Subcutaneous adipose tissue (tissue), 4 donors: ENCODE measurements around the gene PRKD2. TPM values are rescaled to one million over a fixed set of nuclear protein-coding genes. Genes with fewer than 3 reads are reported as not detected.

Experiments
- CTCF ChIP-seq: fragments of 450-650 bp; IDR thresholded peaks from one replicate; pipeline ENCODE4 v1.5.1; 2016; ENCODE audit warnings: low read depth, mild to moderate bottlenecking, control low read depth, antibody characterized with exemption, moderate library complexity
- total RNA-seq, 4 donors: library from RNA; depleted of rRNA; stranded (reverse); fragments of >200 nt; gene quantifications; one replicate each; pipeline ENCODE4 v1.1.0, GENCODE V29; 2016

Gene PRKD2
- total RNA-seq, 4 donors from 2014 or later = 14.5 to 50.9 (median 25.0) TPM

- TF ChIP-seq CTCF = no peak
Measured at GRCh38 chr19:46648961-46649960, 67.7 kb downstream of the PRKD2 start.

GRCh38 chr19:46648060-46648960, 68.6 kb downstream of the PRKD2 start:
- TF ChIP-seq CTCF = no peak

DNA sequence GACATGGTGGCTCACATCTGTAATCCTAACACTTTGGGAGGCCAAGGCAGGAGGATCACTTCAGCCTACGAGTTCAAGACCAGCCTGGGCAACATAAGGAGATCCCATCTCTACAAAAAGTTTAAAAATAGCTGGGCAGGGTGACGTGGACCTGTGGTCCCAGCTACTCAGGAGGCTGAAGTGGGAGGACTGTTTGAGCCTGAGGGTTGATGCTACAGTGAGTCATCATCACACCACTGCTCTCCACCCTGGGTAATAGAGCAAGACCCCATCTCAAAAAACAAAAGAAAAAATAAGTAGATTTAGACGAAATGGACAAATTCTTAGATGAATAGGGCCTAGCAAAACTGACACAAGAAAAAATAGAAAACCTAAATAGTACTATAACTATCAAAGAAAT, 70.5 kb downstream of the PRKD2 start:
- no peak for TF ChIP-seq CTCF

GRCh38 chr19:46644720-46645119, 72.2 kb downstream of the PRKD2 start:
- TF ChIP-seq CTCF = no peak

DNA sequence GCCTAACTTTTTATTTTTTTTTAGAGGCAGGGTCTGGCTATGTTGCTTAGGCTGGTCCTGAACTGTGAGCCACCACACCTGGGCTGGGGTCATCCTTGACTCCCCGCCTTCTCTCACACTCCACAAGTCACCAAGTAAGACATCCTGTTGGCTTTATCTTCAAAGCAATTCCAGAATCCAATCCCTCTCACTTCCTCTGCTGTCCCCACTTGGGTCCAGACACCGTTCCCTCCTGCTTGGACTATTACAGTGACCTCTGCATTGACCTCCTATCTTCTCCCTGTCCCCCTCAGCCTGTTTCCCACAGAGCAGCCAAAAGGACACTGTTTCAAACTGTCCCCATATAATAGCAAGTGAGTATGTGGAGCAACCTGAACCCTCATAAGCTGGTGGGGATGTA, 76.3 kb downstream of the PRKD2 start:
- TF ChIP-seq CTCF = no peak

DNA sequence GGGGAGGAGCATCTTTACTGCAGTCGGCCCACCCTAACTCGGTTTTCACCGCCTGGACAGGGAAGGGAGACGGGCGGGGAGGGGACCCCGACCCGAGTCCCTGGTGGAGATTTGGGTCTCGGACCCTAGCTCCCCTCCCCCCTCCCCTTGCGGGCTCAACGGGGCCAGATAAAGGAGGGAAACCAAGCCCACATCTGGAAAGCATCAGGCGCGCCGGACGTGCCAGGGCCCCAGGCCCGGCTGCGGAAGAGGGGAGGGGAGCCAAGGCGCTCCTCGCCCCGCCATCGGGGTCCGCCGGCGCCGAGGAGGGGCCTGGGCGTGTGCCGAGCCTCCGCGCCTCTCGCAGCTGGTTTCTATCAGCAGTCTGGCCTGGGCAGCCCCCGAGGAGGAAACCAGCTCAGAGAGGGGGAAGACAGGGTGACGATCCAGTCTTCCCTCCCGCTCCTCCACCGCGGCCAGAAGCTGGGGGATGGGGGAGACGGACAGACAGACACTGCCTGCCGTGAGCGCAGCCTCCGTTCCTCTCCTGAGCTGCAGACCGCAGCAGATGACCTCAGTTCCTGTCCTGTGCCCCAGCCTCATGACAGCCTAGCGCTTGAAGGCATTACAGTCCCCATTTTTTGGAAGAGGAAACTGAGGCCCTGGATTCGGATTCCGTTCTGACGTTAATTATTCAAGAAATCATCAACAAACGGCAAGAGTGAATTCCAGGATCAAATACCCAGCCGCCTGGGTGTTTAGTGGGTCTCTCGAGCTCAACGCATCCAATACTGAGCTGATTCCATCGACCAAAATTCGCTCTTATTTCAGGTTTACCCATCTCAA, 77.3 kb downstream of the PRKD2 start:
- no peak for TF ChIP-seq CTCF
